Coronary artery (tissue), 2 donors: ENCODE data around the gene ZMYM3.
"Not testable (repeated sequence)": the region's sequence is repeated elsewhere in the genome, so short reads cannot be mapped to it uniquely, and the experiment has no call there.

ENCODE experiments used
- DNase-seq: peaks from one replicate; pipeline ENCODE4 v3.0.0-alpha.2; 2017; ENCODE audit warnings: low spot score
- H3K27ac ChIP-seq, 2 donors: fragments of 200-600 bp; sonication (generic); one replicate each; pipeline ENCODE4 v1.5.1; 2016 to 2019
- H3K4me3 ChIP-seq: fragments of 200-600 bp; sonication (generic); 2 replicates; pipeline ENCODE4 v1.5.1; 2016; ENCODE audit warnings: mild to moderate bottlenecking, moderate library complexity
- CTCF ChIP-seq: fragments of 200-600 bp; sonication (generic); IDR thresholded peaks from one replicate; pipeline ENCODE4 v1.5.1; 2019; ENCODE audit warnings: antibody characterized with exemption

The ZMYM3 gene

DNA sequence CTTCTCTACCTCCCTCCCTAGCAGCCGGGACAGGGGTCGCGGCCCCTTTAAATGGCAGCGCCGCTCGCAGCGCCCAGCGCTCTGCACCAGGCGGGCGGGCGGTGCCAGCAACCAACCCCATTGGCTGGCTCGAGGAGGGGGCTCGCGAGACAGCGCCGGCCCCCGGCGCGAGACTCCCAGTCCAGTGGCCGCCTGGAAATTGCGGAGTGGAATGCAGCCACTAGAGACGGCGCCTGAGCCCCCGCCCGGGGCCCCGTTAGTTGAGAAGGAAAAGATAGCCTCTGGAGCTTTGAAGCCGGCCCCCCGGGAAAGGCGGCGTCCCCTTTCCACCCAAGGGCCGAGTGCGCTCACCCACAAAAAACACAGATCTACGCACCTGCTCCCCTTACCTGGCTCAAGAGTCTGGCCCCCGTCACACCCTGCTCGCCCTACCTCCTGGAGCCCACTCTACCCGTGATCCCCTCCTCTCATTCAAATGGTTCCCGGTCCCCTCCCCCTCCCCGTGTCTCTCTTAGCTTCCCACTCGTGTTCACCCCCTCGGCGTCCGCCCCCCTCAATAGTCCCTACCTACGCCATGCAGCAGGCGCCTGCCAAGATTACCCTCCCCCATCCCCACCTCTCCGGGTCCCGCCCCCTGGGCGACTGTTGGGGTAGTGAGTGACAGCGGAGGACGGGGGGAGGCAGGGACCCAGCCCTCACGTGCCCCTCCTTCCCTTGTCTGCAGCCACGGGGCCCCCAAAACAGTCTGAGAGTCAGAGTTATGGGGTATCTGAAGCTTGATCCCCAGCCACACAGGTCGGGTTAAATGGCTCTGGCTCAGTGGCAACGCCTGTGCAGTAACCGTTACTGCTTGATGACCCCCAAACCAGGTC is at the start of gene ZMYM3:
Gene ZMYM3 (minus strand): TSS at position 49 of the 872 bp plus-strand sequence. CDS start 885 bp downstream, outside the sequence.
- no peak for TF ChIP-seq CTCF
- peak; percentile 88 for DNase-seq
- Histone ChIP-seq H3K4me3 (peak within 1 kb of the TSS; percentile 87), H3K27ac (peak within 1 kb of the TSS; percentile 49 to 94)

DNA sequence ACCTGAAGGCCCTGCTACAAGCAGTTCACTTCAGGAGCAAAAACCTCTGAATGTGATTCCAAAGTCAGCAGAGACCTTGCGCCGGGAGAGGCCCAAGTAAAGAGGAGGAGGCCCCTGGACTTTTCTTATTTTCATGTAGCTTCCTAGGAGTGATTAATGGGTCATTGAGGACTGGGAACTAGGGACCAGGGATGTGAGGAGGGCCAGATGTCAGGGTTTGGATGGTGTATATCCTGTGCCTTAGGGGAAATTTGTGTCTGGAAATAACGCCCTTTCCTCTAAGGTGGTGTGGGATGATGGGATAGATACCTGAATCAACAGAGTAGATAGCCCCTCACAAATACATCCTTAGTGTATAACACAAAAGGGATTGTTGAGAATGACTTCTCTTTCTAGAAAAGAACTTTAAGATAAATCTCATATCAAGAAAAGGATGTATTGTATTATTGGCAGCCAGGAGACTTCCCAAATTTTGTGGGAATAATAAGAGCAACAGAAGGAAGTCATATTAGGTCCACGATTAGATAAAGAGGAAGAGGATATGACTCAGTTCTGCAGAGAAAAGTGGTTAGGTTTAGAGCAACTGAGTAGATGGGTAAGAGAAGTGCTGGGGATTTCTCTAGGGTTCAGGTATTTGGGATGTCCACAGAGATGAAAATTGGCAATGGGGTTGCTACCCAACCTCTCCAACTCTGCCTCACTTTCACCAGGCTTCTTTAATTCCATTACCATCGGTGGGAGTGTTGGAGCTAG is 48.7 kb upstream of the ZMYM3 start:
- DNase-seq = no peak
- Histone ChIP-seq H3K27ac (peak overlapping the region; percentile 66 to 77), H3K4me3 (peak overlapping the region; percentile 53)
- no peak for TF ChIP-seq CTCF

DNA sequence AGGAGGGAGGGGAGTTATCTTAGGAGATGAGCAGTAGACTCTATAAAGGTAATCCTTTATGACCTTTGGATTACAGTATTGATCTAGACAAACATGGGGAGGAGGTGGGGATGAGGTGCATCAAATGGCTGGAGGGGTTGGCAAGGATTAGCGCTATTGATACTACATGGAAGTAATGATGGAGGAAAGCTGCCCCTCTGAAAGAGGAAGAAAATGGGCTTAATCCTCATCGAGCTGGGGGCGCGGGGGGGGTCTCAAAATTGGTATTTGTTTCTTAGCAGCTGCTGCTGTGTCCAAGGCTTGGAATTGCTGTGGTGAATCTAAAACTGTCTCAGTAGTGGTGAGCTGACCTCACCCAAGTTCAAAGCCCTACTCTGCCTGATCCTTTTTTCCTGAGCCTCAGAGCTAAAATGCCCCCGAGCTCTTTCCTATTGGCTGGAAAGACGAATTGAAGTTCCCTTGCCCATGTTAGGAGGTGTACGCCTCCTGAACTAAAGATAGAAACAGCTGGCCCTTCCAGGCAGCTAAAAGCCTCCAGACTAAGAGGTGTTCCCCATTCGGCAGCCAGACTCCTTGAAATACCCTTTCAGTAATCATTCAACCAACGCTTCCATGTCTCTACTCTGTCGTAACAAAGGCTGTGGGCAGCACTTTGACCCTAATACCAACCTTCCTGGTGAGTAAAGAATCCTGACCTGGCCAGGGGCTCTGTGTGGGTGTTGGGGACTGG is 47.4 kb upstream of the ZMYM3 start, which contains the start of gene ITGB1BP2:
Gene ITGB1BP2 (plus strand): TSS at position 556 of the 730 bp plus-strand sequence. CDS start 57 bp downstream, at position 613.
- TF ChIP-seq CTCF = no peak
- Histone ChIP-seq H3K27ac (peak within 1 kb of the TSS; percentile 66 to 77), H3K4me3 (peak within 1 kb of the TSS; percentile 53)
- DNase-seq = peak; percentile 77

DNA sequence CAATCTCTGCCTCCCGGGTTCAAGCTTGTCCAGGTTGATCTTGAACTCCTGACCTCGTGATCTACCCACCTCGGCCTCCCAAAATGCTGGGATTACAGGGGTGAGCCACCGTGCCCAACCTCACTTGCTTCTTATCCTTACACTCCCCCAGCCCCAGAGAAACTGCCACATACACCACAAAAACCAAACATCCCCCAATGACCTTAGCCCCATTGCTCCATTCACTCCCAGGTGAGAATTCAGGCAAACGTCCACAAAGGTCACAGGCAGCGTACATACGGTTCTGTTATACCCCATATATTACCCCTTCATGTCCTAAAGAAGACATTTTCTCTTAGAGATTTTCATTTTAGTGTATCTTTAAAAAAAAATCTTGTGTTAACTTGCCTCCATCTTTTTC is 46.6 kb upstream of the ZMYM3 start:
- DNase-seq, H3K27ac ChIP-seq, H3K4me3 ChIP-seq: not testable (repeated sequence)

- not testable (repeated sequence) for H3K27ac ChIP-seq, H3K4me3 ChIP-seq, DNase-seq
Measured at GRCh38 chrX:71300064-71300463, 46.1 kb upstream of the ZMYM3 start.

GRCh38 chrX:71298119-71298518 is 44.2 kb upstream of the ZMYM3 start:
- no peak overlapping the region for H3K4me3 ChIP-seq
- no peak for TF ChIP-seq CTCF
- H3K27ac ChIP-seq = no peak overlapping the region
- DNase-seq = no peak

DNA sequence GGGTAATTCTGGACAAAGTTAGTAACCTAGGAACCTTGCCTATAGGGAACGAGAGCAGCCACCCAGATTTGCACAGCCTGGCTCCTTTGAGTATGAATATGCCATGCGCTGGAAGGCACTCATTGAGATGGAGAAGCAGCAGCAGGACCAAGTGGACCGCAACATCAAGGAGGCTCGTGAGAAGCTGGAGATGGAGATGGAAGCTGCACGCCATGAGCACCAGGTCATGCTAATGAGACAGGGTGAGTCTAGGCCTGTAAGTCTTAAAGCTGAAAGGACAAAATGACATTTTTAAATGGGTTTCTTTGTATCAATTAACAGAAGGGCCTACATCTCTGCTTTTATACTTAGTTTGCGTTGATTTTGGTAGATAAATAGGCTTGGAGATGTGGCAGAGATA is 42.9 kb upstream of the ZMYM3 start:
- H3K4me3 ChIP-seq = no peak overlapping the region
- no peak for DNase-seq
- no peak for TF ChIP-seq CTCF
- no peak overlapping the region for H3K27ac ChIP-seq
